ENCODE measurements around the gene CDK11A. TPM values are rescaled to one million over a fixed set of nuclear protein-coding genes. Genes with fewer than 3 reads are reported as not detected.
"Not testable (repeated sequence)": the region's sequence is repeated elsewhere in the genome, so short reads cannot be mapped to it uniquely, and the experiment has no call there.

CDK11A gene
- total RNA-seq, 1 experiment from 2014 or later, result 36.2 TPM

GRCh38 chr1:1737675-1738590 lies 13.8 kb upstream of the CDK11A start:
- BruUV-seq (replicated peaks); H3K9me3 Mint-ChIP-seq (ENCODE audit: low read depth, unreplicated experiment); intact Hi-C loops (cut with micrococcal nuclease; ENCODE audit: unreplicated experiment); CTCF ChIA-PET; DNase-seq; H3K4me3 Mint-ChIP-seq (ENCODE audit: low read depth, unreplicated experiment); H3K27ac Mint-ChIP-seq (ENCODE audit: unreplicated experiment); H3K27me3 Mint-ChIP-seq (ENCODE audit: unreplicated experiment); H3K4me1 Mint-ChIP-seq (ENCODE audit: low read depth, unreplicated experiment): not testable (repeated sequence)
- H3K36me3 Mint-ChIP-seq (ENCODE audit: insufficient read depth, unreplicated experiment), result peaks cover 12% of the 10 kb centered on the region

- DNase-seq, result no peak
- peaks cover 16% of the 10 kb centered on the region for H3K36me3 Mint-ChIP-seq (ENCODE audit: insufficient read depth, unreplicated experiment)
- no peaks in the 10 kb centered on the region for H3K9me3 Mint-ChIP-seq (ENCODE audit: low read depth, unreplicated experiment)
- H3K27me3 Mint-ChIP-seq (ENCODE audit: unreplicated experiment), result no peaks in the 10 kb centered on the region
- no peak overlapping the region for H3K27ac Mint-ChIP-seq (ENCODE audit: unreplicated experiment)
- TF ChIP-seq CTCF (IDR thresholded peaks at IDR 0.05; ENCODE audit: unreplicated experiment), result no peak
- CTCF ChIA-PET, result no interaction called here
- BruUV-seq (replicated peaks), result no TSS peak
- no peak overlapping the region for H3K4me3 Mint-ChIP-seq (ENCODE audit: low read depth, unreplicated experiment)
- intact Hi-C loops (cut with micrococcal nuclease; ENCODE audit: unreplicated experiment), result no loop called here
- no peaks in the 10 kb centered on the region for H3K4me1 Mint-ChIP-seq (ENCODE audit: low read depth, unreplicated experiment)
Measured at GRCh38 chr1:1732381-1732780, 8.2 kb upstream of the CDK11A start.

- no peaks in the 10 kb centered on the region for H3K4me1 Mint-ChIP-seq (ENCODE audit: low read depth, unreplicated experiment)
- no peaks in the 10 kb centered on the region for H3K27me3 Mint-ChIP-seq (ENCODE audit: unreplicated experiment)
- H3K9me3 Mint-ChIP-seq (ENCODE audit: low read depth, unreplicated experiment), result no peaks in the 10 kb centered on the region
- CTCF ChIA-PET, result no interaction called here
- BruUV-seq (replicated peaks), result no TSS peak
- H3K27ac Mint-ChIP-seq (ENCODE audit: unreplicated experiment), result no peak overlapping the region
- no peak for TF ChIP-seq CTCF (IDR thresholded peaks at IDR 0.05; ENCODE audit: unreplicated experiment)
- H3K4me3 Mint-ChIP-seq (ENCODE audit: low read depth, unreplicated experiment), result no peak overlapping the region
- no peak for DNase-seq
- intact Hi-C loops (cut with micrococcal nuclease; ENCODE audit: unreplicated experiment), result no loop called here
- peaks cover 12% of the 10 kb centered on the region for H3K36me3 Mint-ChIP-seq (ENCODE audit: insufficient read depth, unreplicated experiment)
Measured at GRCh38 chr1:1730870-1731269, 6.7 kb upstream of the CDK11A start.

- H3K4me1 Mint-ChIP-seq (ENCODE audit: low read depth, unreplicated experiment); H3K9me3 Mint-ChIP-seq (ENCODE audit: low read depth, unreplicated experiment); intact Hi-C loops (cut with micrococcal nuclease; ENCODE audit: unreplicated experiment); H3K4me3 Mint-ChIP-seq (ENCODE audit: low read depth, unreplicated experiment); CTCF ChIA-PET; BruUV-seq (replicated peaks); DNase-seq; H3K27ac Mint-ChIP-seq (ENCODE audit: unreplicated experiment); H3K27me3 Mint-ChIP-seq (ENCODE audit: unreplicated experiment): not testable (repeated sequence)
- H3K36me3 Mint-ChIP-seq (ENCODE audit: insufficient read depth, unreplicated experiment), result peaks cover 12% of the 10 kb centered on the region
Measured at GRCh38 chr1:1730230-1730629, 6.1 kb upstream of the CDK11A start.

- CTCF ChIA-PET; H3K4me3 Mint-ChIP-seq (ENCODE audit: low read depth, unreplicated experiment); H3K27me3 Mint-ChIP-seq (ENCODE audit: unreplicated experiment); H3K4me1 Mint-ChIP-seq (ENCODE audit: low read depth, unreplicated experiment); H3K27ac Mint-ChIP-seq (ENCODE audit: unreplicated experiment); BruUV-seq (replicated peaks); intact Hi-C loops (cut with micrococcal nuclease; ENCODE audit: unreplicated experiment); H3K9me3 Mint-ChIP-seq (ENCODE audit: low read depth, unreplicated experiment); DNase-seq: not testable (repeated sequence)
- peaks cover 16% of the 10 kb centered on the region for H3K36me3 Mint-ChIP-seq (ENCODE audit: insufficient read depth, unreplicated experiment)
Measured at GRCh38 chr1:1729116-1729816, 5.1 kb upstream of the CDK11A start.

- peaks cover 21% of the 10 kb centered on the region for H3K36me3 Mint-ChIP-seq (ENCODE audit: insufficient read depth, unreplicated experiment)
- BruUV-seq (replicated peaks); H3K4me1 Mint-ChIP-seq (ENCODE audit: low read depth, unreplicated experiment); H3K9me3 Mint-ChIP-seq (ENCODE audit: low read depth, unreplicated experiment); DNase-seq; H3K27me3 Mint-ChIP-seq (ENCODE audit: unreplicated experiment); CTCF ChIA-PET; H3K27ac Mint-ChIP-seq (ENCODE audit: unreplicated experiment); intact Hi-C loops (cut with micrococcal nuclease; ENCODE audit: unreplicated experiment); H3K4me3 Mint-ChIP-seq (ENCODE audit: low read depth, unreplicated experiment): not testable (repeated sequence)
Measured at GRCh38 chr1:1728308-1729005, 4.3 kb upstream of the CDK11A start.

GRCh38 chr1:1727131-1727651 lies 3.0 kb upstream of the CDK11A start:
- intact Hi-C loops (cut with micrococcal nuclease; ENCODE audit: unreplicated experiment); H3K9me3 Mint-ChIP-seq (ENCODE audit: low read depth, unreplicated experiment); H3K27ac Mint-ChIP-seq (ENCODE audit: unreplicated experiment); H3K27me3 Mint-ChIP-seq (ENCODE audit: unreplicated experiment); H3K4me3 Mint-ChIP-seq (ENCODE audit: low read depth, unreplicated experiment); DNase-seq; H3K4me1 Mint-ChIP-seq (ENCODE audit: low read depth, unreplicated experiment); CTCF ChIA-PET: not testable (repeated sequence)
- BruUV-seq (replicated peaks), result TSS peak; percentile 42
- H3K36me3 Mint-ChIP-seq (ENCODE audit: insufficient read depth, unreplicated experiment), result peaks cover 18% of the 10 kb centered on the region

GRCh38 chr1:1726088-1726487 lies 1.9 kb upstream of the CDK11A start:
- CTCF ChIA-PET; BruUV-seq (replicated peaks); DNase-seq; H3K4me1 Mint-ChIP-seq (ENCODE audit: low read depth, unreplicated experiment); intact Hi-C loops (cut with micrococcal nuclease; ENCODE audit: unreplicated experiment); H3K9me3 Mint-ChIP-seq (ENCODE audit: low read depth, unreplicated experiment); H3K27ac Mint-ChIP-seq (ENCODE audit: unreplicated experiment); H3K27me3 Mint-ChIP-seq (ENCODE audit: unreplicated experiment); H3K4me3 Mint-ChIP-seq (ENCODE audit: low read depth, unreplicated experiment): not testable (repeated sequence)
- H3K36me3 Mint-ChIP-seq (ENCODE audit: insufficient read depth, unreplicated experiment), result peaks cover 18% of the 10 kb centered on the region

Data from Calu3 (cell line).